SK-N-SH treated with all-trans-retinoic acid at 6 μM for 48 hours (cell line): ENCODE measurements around the gene DYNC1H1.

Source experiments
- ATAC-seq: fragments of 200-7000 bp; cut with Tn5 transposase; 3 replicates; pipeline ENCODE4 v1.9.1; 2020; ENCODE audit warnings: mild to moderate bottlenecking, moderate library complexity
- ARNTL ChIP-seq: fragments of 450-650 bp; formaldehyde crosslinking; IDR thresholded peaks from 2 replicates; pipeline ENCODE4 v1.5.0; 2020; ENCODE audit warnings: low read depth, mild to moderate bottlenecking, moderate library complexity, borderline replicate concordance
- BACH2 ChIP-seq: fragments of 250-450 bp; sonication (Bioruptor Pico); IDR thresholded peaks from 2 replicates; pipeline ENCODE4 v1.9.0; 2021; ENCODE audit warnings: mild to moderate bottlenecking, borderline replicate concordance
- CSDC2 ChIP-seq: fragments of 250-450 bp; sonication (Bioruptor Pico); IDR thresholded peaks from 2 replicates; pipeline ENCODE4 v1.5.0; 2020; ENCODE audit warnings: mild to moderate bottlenecking, moderate library complexity
- ESRRG ChIP-seq: fragments of 250-450 bp; sonication (Bioruptor Pico); IDR thresholded peaks from 2 replicates; pipeline ENCODE4 v1.6.1; 2021; ENCODE audit warnings: mild to moderate bottlenecking
- GLIS3 ChIP-seq: fragments of 250-450 bp; sonication (Bioruptor Pico); IDR thresholded peaks from 2 replicates; pipeline ENCODE4 v1.5.0; 2020; ENCODE audit warnings: mild to moderate bottlenecking, moderate library complexity
- ISL1 ChIP-seq: fragments of 250-450 bp; sonication (Bioruptor Pico); IDR thresholded peaks from 2 replicates; pipeline ENCODE4 v2.1.2; 2022; ENCODE audit warnings: mild to moderate bottlenecking, moderate library complexity
- OSR1 ChIP-seq: fragments of 250-450 bp; sonication (Bioruptor Pico); IDR thresholded peaks from 2 replicates; pipeline ENCODE4 v1.8.0; 2022; ENCODE audit warnings: moderate library complexity, mild to moderate bottlenecking, inconsistent platforms
- PPARA ChIP-seq: fragments of 250-450 bp; sonication (Bioruptor Pico); IDR thresholded peaks from 2 replicates; pipeline ENCODE4 v1.5.0; 2020; ENCODE audit warnings: mild to moderate bottlenecking, borderline replicate concordance
- SNAI2 ChIP-seq: fragments of 250-450 bp; sonication (Bioruptor Pico); IDR thresholded peaks from 2 replicates; pipeline ENCODE4 v1.5.0; 2020; ENCODE audit warnings: mild to moderate bottlenecking, moderate library complexity
- TCF4 ChIP-seq: fragments of 250-450 bp; sonication (Bioruptor Pico); IDR thresholded peaks from 2 replicates; pipeline ENCODE4 v1.8.0; 2021; ENCODE audit warnings: mild to moderate bottlenecking, moderate library complexity, borderline replicate concordance
- TOX ChIP-seq: fragments of 250-450 bp; sonication (Bioruptor Pico); IDR thresholded peaks from 2 replicates; pipeline ENCODE4 v1.8.0; 2021; ENCODE audit warnings: mild to moderate bottlenecking, moderate library complexity, borderline replicate concordance
- ZC3H10 ChIP-seq: fragments of 250-450 bp; sonication (Bioruptor Pico); IDR thresholded peaks from 2 replicates; pipeline ENCODE4 v1.5.1; 2021; ENCODE audit warnings: mild to moderate bottlenecking, moderate library complexity
- ZNF70 ChIP-seq: fragments of 450-650 bp; formaldehyde crosslinking; IDR thresholded peaks from 2 replicates; pipeline ENCODE4 v1.5.0; 2020; ENCODE audit warnings: mild to moderate bottlenecking, moderate library complexity
- ZNF8 ChIP-seq: fragments of 450-650 bp; formaldehyde crosslinking; IDR thresholded peaks from 2 replicates; pipeline ENCODE4 v1.5.0; 2020; ENCODE audit warnings: mild to moderate bottlenecking, moderate library complexity
- TF ChIP-seq, protein P1 (sequence below): fragments of 250-450 bp; sonication (Bioruptor Pico); IDR thresholded peaks from 2 replicates; pipeline ENCODE4 v1.5.1; 2021; ENCODE audit warnings: mild to moderate bottlenecking, moderate library complexity
- TF ChIP-seq, protein P2 (sequence below): fragments of 250-450 bp; sonication (Bioruptor Pico); IDR thresholded peaks from 2 replicates; pipeline ENCODE4 v1.5.0; 2020; ENCODE audit warnings: mild to moderate bottlenecking, moderate library complexity
- TF ChIP-seq, protein P3 (sequence below): fragments of 250-450 bp; sonication (Bioruptor Pico); IDR thresholded peaks from 2 replicates; pipeline ENCODE4 v1.8.0; 2020; ENCODE audit warnings: mild to moderate bottlenecking, moderate library complexity, borderline replicate concordance

DYNC1H1 gene

DNA sequence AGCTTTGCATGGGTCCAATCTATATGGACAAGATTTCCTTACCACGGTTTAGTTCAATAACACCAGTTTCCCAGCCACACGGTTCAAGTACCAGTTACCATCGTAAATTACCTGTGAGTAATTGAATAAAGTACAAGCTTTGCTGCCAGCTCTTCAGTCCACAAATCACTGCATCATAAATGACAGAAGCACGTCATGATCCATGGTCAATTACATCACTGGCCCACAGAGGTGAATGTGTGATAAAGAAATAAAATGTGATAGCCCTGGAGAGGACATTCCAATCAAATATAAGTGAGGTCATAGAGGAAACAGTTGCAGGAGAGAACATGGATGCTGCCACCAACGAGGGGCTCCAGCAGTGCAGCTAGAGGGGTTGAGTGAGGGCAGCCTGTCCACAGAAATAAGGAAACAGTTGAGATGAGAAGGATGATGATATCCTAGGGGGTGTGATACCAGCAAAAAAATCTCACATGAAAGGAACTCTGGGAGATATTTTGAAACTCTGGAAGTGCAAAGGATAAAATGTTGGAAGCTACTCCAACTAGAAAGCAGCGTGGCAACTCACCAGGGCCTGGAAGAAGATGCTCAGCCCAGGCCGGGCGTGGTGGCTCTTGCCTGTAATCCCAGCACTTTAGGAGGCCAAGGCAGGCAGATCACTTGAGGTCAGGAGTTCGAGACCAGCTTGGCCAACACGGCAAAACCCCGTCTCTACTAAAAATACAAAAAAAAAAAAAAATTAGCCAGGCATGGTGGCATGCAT, 5.8 kb upstream of the DYNC1H1 start (continued):
- TF ChIP-seq ZNF70 (CRISPR knock-in tag) (no peak), ZNF8 (no peak)

DNA sequence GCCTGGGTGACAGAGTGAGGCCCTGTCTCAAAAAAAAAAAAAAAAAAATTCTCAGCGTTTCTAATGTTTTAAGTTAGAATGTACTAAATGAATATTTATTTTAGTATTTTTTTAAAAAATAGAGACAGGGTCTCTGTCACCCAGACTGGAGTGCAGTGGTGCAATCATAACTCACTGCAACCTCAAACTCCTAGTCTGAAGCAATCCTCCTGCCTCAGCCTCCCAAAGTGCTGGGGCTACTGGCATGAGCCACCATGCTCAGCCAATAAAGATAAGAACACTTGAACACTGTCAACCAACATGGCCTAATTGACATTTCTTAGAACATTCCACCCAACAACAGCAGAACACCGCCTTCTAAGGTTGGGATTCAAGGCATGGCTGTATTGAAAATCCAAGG, 5.1 kb upstream of the DYNC1H1 start:
- ATAC-seq: no peak
- TF ChIP-seq ZC3H10 (CRISPR knock-in tag) (no peak), OSR1 (CRISPR knock-in tag) (no peak), GLIS3 (CRISPR knock-in tag) (no peak)

DNA sequence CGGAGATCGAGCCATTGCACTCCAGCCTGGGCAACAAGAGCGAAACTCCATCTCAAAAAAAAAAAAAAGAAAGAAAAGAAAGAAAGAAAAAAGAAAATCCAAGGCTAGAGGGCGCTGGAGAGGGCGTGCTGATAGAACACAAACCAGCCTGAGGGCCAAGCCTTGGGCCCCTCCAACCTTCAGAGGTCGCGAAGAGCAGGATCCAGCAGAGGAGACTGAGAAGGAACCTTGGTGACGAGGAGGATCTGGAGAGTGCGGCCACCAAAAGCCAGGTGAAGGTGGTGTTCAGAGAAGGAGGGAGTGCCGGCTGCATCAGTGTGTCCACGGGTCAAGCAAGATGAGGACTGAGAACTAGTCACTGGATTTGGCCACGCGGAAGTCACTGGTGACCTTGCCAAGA, 4.1 kb upstream of the DYNC1H1 start:
- TF ChIP-seq, protein P1, sequence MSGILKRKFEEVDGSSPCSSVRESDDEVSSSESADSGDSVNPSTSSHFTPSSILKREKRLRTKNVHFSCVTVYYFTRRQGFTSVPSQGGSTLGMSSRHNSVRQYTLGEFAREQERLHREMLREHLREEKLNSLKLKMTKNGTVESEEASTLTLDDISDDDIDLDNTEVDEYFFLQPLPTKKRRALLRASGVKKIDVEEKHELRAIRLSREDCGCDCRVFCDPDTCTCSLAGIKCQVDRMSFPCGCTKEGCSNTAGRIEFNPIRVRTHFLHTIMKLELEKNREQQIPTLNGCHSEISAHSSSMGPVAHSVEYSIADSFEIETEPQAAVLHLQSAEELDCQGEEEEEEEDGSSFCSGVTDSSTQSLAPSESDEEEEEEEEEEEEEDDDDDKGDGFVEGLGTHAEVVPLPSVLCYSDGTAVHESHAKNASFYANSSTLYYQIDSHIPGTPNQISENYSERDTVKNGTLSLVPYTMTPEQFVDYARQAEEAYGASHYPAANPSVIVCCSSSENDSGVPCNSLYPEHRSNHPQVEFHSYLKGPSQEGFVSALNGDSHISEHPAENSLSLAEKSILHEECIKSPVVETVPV: no peak
- TF ChIP-seq PPARA (CRISPR knock-in tag): no peak
- no peak for TF ChIP-seq SNAI2 (CRISPR knock-in tag)
- TF ChIP-seq CSDC2 (CRISPR knock-in tag): no peak
- no peak for TF ChIP-seq ESRRG
- TF ChIP-seq, all 23 proteins: peak for 0
- peak; percentile 8 for ATAC-seq

DNA sequence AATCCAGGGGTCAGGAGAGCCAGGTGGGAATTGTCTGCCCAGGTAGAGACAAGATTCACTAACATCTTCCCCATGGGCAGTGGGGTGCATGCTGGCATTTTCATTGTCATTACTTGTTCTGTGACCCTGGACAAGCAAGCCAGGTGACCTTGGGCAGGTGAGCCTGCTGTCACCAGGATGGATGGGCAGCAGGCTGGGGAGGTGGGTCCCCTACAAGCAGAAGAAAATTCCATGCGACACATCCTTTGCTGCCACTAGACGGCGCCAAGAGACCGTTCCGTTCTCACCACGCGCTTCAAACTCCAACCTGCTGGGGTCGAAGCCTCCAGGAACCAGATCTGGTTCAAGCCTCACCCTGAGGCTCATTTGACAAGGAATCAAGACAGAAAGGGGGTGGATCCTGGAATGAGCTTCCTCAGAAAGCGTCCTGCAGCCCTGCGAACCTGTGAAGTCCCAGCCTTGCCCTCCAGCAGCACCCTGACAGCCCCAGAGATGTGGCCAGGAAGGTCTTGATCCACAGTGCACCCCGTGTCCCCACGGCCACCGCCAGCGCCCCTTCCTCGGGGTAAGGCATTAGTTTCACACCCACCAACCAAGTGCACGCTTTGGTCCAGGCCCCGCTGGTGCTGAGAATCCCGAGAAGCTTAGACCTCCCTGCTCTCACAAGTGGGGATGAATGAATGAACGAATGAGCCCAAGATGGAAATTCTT, 3.2 kb upstream of the DYNC1H1 start:
- TF ChIP-seq BACH2 (CRISPR knock-in tag): no peak
- no peak for TF ChIP-seq ZNF8
- TF ChIP-seq PPARA (CRISPR knock-in tag): no peak
- no peak for TF ChIP-seq TCF4
- TF ChIP-seq ZNF70 (CRISPR knock-in tag): no peak
- no peak for TF ChIP-seq ARNTL (CRISPR knock-in tag)
- peak; percentile 53 for ATAC-seq

DNA sequence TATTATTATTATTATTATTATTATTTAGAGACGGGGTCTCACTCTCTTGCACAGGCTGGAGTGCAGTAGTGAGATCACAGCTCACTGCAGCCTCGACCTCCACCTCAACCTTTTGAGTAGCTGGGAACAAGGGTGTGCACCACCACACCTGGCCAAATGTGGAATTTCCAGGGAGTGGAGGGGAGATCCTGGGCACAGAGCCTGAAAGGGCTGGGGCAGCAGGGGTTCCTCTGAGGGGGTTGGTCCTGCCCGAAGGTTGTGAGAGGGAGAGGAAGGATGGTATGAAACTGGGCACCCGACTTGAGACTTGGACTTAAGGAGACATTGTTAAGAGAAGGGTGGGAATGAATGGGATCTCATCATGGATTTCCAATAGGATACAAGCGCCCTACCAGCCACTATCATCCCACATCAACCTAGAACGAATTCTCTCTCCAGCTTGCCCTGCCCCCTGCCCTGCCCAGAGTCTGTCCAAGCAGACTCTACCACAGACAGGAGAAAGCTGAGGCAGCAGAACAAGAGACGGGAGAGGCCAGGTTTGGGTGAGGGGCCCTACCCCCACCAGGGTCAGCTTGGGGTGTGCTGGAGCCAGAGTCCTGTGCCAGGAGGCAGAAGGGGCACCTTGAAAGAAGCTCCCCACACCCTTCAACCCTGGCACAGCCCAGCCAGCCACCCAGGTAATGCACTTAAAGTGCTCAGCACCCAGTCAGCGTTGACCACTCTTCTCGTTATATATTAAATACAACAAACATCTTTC, 2.4 kb upstream of the DYNC1H1 start:
- TF ChIP-seq ESRRG: no peak
- TF ChIP-seq ISL1 (CRISPR knock-in tag): no peak
- TF ChIP-seq TOX (CRISPR knock-in tag): no peak
- TF ChIP-seq TCF4: no peak
- TF ChIP-seq GLIS3 (CRISPR knock-in tag): no peak
- TF ChIP-seq ZNF8: no peak
- TF ChIP-seq SNAI2 (CRISPR knock-in tag): no peak
- TF ChIP-seq, protein P2, sequence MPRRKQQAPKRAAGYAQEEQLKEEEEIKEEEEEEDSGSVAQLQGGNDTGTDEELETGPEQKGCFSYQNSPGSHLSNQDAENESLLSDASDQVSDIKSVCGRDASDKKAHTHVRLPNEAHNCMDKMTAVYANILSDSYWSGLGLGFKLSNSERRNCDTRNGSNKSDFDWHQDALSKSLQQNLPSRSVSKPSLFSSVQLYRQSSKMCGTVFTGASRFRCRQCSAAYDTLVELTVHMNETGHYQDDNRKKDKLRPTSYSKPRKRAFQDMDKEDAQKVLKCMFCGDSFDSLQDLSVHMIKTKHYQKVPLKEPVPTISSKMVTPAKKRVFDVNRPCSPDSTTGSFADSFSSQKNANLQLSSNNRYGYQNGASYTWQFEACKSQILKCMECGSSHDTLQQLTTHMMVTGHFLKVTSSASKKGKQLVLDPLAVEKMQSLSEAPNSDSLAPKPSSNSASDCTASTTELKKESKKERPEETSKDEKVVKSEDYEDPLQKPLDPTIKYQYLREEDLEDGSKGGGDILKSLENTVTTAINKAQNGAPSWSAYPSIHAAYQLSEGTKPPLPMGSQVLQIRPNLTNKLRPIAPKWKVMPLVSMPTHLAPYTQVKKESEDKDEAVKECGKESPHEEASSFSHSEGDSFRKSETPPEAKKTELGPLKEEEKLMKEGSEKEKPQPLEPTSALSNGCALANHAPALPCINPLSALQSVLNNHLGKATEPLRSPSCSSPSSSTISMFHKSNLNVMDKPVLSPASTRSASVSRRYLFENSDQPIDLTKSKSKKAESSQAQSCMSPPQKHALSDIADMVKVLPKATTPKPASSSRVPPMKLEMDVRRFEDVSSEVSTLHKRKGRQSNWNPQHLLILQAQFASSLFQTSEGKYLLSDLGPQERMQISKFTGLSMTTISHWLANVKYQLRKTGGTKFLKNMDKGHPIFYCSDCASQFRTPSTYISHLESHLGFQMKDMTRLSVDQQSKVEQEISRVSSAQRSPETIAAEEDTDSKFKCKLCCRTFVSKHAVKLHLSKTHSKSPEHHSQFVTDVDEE (CRISPR knock-in tag): no peak
- no peak for TF ChIP-seq CSDC2 (CRISPR knock-in tag)
- TF ChIP-seq, protein P1: no peak
- no peak for TF ChIP-seq ZNF70 (CRISPR knock-in tag)
- TF ChIP-seq, protein P3, sequence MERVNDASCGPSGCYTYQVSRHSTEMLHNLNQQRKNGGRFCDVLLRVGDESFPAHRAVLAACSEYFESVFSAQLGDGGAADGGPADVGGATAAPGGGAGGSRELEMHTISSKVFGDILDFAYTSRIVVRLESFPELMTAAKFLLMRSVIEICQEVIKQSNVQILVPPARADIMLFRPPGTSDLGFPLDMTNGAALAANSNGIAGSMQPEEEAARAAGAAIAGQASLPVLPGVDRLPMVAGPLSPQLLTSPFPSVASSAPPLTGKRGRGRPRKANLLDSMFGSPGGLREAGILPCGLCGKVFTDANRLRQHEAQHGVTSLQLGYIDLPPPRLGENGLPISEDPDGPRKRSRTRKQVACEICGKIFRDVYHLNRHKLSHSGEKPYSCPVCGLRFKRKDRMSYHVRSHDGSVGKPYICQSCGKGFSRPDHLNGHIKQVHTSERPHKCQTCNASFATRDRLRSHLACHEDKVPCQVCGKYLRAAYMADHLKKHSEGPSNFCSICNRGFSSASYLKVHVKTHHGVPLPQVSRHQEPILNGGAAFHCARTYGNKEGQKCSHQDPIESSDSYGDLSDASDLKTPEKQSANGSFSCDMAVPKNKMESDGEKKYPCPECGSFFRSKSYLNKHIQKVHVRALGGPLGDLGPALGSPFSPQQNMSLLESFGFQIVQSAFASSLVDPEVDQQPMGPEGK (CRISPR knock-in tag): no peak
- ATAC-seq: no peak
